ENCODE measurements around the gene ISM1.

The ISM1 gene

DNA sequence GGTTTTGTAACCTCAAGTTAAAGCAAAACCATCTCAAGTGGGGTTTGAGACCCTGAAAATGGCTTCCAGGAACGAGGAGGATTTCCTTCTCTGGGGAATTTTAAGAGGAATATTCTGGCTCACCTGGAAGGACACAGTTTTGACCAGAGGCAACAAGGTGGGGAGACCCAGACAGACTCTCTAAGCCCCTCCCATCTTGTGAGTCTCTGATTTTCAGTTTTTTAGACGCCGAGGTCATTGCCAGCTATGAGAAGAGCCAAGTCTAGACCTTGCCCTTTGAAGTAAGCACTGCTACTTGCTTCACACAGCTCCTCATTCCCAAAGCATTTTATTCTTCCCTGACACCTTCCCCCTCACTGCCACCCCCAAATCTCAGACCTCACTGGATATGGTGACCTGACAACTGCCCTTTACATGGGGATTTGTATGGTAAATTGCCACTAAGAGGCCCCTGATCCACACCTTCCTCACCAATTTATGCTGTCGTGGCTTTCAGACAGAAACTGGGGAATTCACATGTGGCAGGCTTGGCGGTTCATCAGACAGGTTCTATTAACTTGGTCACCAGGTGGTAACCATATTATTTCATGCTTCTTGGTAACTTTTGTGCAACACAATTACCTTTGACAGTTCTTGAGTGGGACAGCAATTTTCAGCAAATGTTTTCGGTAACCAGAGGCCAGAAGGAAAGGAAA is 116.2 kb downstream of the ISM1 start:
- H3K9ac ChIP-seq (ENCODE audit: low read depth, low read length) = no peak overlapping the region
- no peaks in the 10 kb centered on the region for H3K36me3 ChIP-seq (ENCODE audit: insufficient read depth, low read length)
- H3K4me1 ChIP-seq (ENCODE audit: insufficient read depth, low read length) = 0 out of 2 replicates have a peak, but pooled peaks cover 3% of the 10 kb centered on the region
- no peaks in the 10 kb centered on the region for H3K9me3 ChIP-seq (ENCODE audit: control insufficient read depth, insufficient read depth, low read length)

- H3K9ac ChIP-seq (ENCODE audit: low read depth, low read length) = no peak overlapping the region
- peaks cover 5% of the 10 kb centered on the region for H3K4me1 ChIP-seq (ENCODE audit: insufficient read depth, low read length)
- H3K9me3 ChIP-seq (ENCODE audit: control insufficient read depth, insufficient read depth, low read length) = no peaks in the 10 kb centered on the region
- no peaks in the 10 kb centered on the region for H3K36me3 ChIP-seq (ENCODE audit: insufficient read depth, low read length)
These were observed 117.1 kb downstream of the ISM1 start for GRCh38 chr20:13338097-13338661.

- no peaks in the 10 kb centered on the region for H3K36me3 ChIP-seq (ENCODE audit: insufficient read depth, low read length)
- H3K9me3 ChIP-seq (ENCODE audit: control insufficient read depth, insufficient read depth, low read length) = no peaks in the 10 kb centered on the region
- no peak overlapping the region for H3K9ac ChIP-seq (ENCODE audit: low read depth, low read length)
- H3K4me1 ChIP-seq (ENCODE audit: insufficient read depth, low read length) = peaks cover 6% of the 10 kb centered on the region
These were observed 117.9 kb downstream of the ISM1 start for GRCh38 chr20:13338999-13339411.

GRCh38 chr20:13340088-13340487 is 119.0 kb downstream of the ISM1 start:
- Histone ChIP-seq H3K9ac (ENCODE audit: low read depth, low read length) (no peak overlapping the region), H3K9me3 (ENCODE audit: control insufficient read depth, insufficient read depth, low read length) (no peaks in the 10 kb centered on the region)

DNA sequence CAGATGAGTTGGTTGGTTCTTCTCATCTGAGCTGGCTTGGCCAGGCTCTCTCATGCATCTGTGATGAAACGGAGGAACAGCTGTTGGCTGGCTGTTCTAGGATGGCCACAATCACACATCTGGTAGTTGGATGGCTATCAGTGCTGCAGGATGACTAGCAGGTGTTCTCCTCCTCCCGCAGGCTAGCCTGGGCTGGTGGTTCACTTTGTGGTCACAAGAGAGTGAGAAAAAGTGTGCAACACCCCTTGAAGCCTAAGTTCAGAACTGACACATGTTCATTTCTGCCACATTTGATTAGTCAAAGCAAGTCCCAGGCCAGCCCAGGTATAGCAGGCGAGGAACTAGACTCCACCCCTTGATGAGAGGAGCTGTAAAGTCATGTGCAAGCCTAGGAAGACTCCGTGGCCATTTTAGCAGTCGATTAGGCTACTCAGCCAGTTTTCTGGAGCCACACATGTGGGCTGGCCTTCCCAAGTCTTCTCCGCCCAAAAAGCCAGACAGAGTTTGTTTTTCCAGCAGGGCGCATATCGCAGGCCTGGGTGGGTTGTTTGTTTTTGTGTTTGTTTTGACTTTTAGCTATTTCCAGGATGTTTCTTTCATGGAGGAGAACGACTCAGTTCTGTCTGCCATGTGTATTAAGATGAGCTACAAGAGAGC is 120.8 kb downstream of the ISM1 start:
- no peak overlapping the region for H3K9ac ChIP-seq (ENCODE audit: low read depth, low read length)
- no peaks in the 10 kb centered on the region for H3K36me3 ChIP-seq (ENCODE audit: insufficient read depth, low read length)
- H3K9me3 ChIP-seq (ENCODE audit: control insufficient read depth, insufficient read depth, low read length) = no peaks in the 10 kb centered on the region
- H3K4me1 ChIP-seq (ENCODE audit: insufficient read depth, low read length) = peaks cover 4% of the 10 kb centered on the region

More at GRCh38 chr20:13340088-13340487, 119.0 kb downstream of the ISM1 start:
- peaks cover 4% of the 10 kb centered on the region for H3K4me1 ChIP-seq (ENCODE audit: insufficient read depth, low read length)
- H3K36me3 ChIP-seq (ENCODE audit: insufficient read depth, low read length) = no peaks in the 10 kb centered on the region

DNA sequence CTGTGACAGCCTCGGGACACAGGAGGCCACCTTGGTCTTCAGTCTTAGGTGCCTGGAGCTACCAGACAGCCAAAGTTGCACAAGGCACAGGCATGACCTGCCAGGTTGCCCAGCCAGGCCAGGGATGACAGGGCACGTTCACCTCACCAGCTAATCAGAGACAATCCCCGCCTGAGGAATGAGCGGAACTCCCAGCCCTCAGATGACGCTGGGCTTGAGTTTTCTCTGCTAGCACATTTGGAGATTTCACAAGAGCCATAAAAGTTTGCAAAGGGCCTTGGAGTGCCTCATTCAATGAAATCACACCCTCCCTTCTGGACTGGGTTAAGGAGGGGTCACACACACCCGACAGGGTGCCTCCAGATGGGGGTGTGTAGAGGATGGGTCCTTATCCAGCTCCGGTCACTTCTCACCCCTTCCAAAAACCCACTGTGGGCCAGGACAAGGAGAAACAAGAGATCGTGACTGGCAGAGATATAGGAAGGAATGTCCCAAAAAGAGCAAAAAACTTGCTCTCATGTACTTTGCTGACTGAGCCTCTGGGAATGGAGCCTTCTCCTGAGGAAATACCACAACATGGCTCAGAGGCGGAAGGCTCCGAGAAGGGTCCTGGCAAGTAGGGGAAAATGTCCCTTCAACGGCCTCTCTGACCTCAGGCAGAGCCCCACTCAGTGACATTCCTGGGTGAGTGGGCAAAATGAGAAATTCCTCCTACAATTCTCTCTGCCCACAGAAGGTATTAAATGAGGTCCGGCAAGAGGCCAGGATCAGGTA is 121.6 kb downstream of the ISM1 start:
- H3K9me3 ChIP-seq (ENCODE audit: control insufficient read depth, insufficient read depth, low read length) = no peaks in the 10 kb centered on the region
- H3K36me3 ChIP-seq (ENCODE audit: insufficient read depth, low read length) = no peaks in the 10 kb centered on the region
- H3K4me1 ChIP-seq (ENCODE audit: insufficient read depth, low read length) = peaks cover 4% of the 10 kb centered on the region
- H3K9ac ChIP-seq (ENCODE audit: low read depth, low read length) = no peak overlapping the region

GRCh38 chr20:13344671-13345070 is 123.6 kb downstream of the ISM1 start:
- H3K36me3 ChIP-seq (ENCODE audit: insufficient read depth, low read length) = no peaks in the 10 kb centered on the region
- no peak overlapping the region for H3K9ac ChIP-seq (ENCODE audit: low read depth, low read length)
- H3K9me3 ChIP-seq (ENCODE audit: control insufficient read depth, insufficient read depth, low read length) = no peaks in the 10 kb centered on the region
- peaks cover 4% of the 10 kb centered on the region for H3K4me1 ChIP-seq (ENCODE audit: insufficient read depth, low read length)

GRCh38 chr20:13348311-13349234 is 127.5 kb downstream of the ISM1 start:
- peaks cover 5% of the 10 kb centered on the region; the same call in 1 of the 2 replicates for H3K4me1 ChIP-seq (ENCODE audit: insufficient read depth, low read length)
- H3K36me3 ChIP-seq (ENCODE audit: insufficient read depth, low read length) = no peaks in the 10 kb centered on the region
- no peaks in the 10 kb centered on the region for H3K9me3 ChIP-seq (ENCODE audit: control insufficient read depth, insufficient read depth, low read length)
- H3K9ac ChIP-seq (ENCODE audit: low read depth, low read length) = no peak overlapping the region

DNA sequence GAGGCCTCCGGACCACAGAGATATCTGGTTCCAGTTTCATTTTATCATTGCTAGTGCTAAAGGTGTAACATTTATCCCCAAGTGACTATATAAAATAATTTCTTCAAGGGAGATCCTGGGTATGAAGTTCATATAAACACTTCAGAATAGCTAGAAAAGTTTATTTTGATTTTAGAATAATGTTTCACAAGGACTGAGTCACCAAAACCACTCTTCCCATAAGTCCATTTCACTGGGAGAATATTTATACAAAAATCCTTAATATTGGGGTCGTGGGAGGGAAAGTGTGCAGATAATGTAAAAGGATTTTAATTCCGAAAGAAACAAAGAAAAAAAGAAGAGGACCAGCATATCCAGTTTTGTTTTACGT is 128.1 kb downstream of the ISM1 start:
- H3K9ac ChIP-seq (ENCODE audit: low read depth, low read length) = no peak overlapping the region
- peaks cover 5% of the 10 kb centered on the region; the same call in 1 of the 2 replicates for H3K4me1 ChIP-seq (ENCODE audit: insufficient read depth, low read length)
- no peaks in the 10 kb centered on the region for H3K36me3 ChIP-seq (ENCODE audit: insufficient read depth, low read length)
- no peaks in the 10 kb centered on the region for H3K9me3 ChIP-seq (ENCODE audit: control insufficient read depth, insufficient read depth, low read length)
